HL-60/S4 treated with phorbol 12-myristate 13-acetate at 8.2 ng/mL for 4 days and 3 days (cell line): ENCODE measurements around the gene ARHGAP20.

ENCODE experiments used
- in situ Hi-C: fragments of 300-500 bp; cut with MboI; formaldehyde crosslinking; loops from 2 replicates; pipeline ENCODE4 v1.15.0; 2022; ENCODE audit warnings: low sequenced_read_pairs

Gene ARHGAP20

DNA sequence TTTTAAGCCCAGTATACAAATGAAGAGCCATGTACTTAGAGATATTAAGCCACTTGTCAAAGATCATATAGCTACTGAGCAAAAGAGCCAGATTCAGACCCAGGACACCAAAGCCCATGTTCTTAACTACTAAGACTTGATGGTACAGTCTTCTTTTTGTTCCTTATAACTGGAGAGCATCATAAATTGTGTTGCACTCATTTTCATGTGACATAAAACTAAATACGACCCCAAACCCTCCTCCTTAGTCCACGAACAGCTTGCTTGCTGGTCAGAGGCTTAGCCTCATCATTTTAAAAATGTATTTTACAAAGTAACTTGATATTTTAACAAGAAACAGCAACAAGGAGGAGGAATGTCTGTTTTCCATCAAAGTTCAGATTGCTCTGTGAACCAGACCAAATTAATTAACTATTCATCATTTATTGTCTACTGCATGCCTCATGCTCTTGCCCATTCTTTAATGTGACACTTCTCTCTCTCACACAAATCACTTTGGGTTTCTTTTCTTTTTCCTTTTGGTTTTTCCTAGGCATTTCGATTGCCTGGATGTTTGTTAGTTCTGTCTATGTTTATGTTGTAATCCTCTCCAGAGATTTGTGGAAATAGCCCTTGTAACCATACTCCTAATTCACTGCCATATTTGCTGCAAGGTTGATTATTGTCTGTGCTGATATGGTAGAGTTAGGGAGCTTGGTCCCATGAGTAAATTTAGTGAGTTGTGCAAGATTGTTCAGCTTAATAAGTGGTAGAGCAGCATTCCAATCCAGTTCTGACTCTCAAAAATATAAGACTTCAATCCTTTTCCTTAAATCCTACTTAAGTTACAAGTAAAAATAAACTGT lies 8.4 kb upstream of the ARHGAP20 start:
- in situ Hi-C loops: no loop called here

DNA sequence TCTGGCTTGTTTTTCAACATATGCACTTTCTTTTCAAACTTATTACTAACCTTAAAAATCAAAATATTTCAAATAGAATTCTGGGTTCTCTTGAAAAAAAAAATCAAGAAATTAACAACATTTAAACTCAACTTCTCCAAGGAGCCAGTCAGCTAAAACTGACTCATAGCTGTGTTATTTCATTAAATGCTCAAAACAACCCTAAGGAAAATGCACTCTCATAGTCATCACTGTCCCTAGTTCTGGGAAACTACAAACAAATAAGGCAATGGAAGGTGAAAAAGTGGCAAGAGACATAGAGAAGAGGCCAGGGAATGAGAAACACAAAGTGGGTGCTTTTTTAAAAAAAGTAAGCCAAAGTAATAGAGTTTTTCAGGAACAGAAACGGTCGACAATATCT lies 4.1 kb upstream of the ARHGAP20 start:
- in situ Hi-C loops: no loop called here

DNA sequence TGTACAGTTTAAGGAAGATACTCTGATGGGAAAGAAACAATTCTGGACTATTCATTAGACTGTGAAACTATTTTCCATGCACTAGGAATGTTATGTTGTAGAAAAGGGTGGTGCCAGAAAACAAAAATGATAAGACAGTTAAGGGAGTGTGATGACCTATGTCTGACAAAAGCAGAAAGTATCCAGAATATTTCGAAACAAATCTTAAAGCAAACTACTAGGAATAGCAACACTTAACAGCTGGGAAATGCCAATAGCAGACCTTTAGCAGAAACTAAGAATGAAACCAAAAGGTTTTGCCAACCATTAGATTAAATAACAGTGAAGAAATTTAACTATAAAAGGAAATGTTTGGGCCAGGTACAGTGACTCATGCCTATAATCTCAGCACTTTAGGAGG lies 3.3 kb upstream of the ARHGAP20 start:
- in situ Hi-C loops: no loop called here

DNA sequence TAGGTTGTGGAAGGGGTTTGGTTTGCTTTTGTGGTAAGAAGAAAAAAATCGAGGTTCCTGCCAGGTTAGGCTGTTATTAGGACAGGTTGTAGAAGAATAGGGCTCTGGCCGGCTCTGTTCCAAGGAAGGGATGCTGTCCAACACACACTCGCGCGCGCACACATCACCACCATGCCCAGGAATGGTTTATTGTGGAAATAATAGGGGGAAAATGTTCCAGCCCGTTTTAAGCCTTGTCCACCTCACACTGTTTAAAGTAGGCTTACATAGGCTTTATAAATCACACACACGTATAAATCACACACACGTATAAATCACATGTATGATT lies 1.2 kb upstream of the ARHGAP20 start:
- in situ Hi-C loops: no loop called here

- in situ Hi-C loops: no loop called here
Observed at GRCh38 chr11:110712659-110713448, 617 bp upstream of the ARHGAP20 start.

DNA sequence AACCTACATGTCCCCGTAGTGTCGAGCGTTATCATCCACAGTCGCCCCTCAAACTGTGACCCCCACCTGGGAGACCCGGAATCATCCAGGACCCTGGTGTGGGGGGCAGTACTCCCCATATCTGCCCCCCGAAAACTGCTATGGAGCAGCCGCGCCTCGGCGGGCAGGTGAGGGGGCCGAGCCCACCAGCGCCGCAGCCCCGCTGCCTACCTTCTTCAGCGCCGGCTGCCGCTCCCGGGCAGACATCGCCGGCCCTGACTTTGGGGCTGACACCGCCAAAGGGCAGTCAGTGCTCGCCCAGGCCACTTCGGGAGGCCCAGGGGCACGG lies 825 bp downstream of the ARHGAP20 start:
- in situ Hi-C loops: no loop called here

GRCh38 chr11:110710628-110711381 lies 1.4 kb downstream of the ARHGAP20 start:
- in situ Hi-C loops: no loop called here

DNA sequence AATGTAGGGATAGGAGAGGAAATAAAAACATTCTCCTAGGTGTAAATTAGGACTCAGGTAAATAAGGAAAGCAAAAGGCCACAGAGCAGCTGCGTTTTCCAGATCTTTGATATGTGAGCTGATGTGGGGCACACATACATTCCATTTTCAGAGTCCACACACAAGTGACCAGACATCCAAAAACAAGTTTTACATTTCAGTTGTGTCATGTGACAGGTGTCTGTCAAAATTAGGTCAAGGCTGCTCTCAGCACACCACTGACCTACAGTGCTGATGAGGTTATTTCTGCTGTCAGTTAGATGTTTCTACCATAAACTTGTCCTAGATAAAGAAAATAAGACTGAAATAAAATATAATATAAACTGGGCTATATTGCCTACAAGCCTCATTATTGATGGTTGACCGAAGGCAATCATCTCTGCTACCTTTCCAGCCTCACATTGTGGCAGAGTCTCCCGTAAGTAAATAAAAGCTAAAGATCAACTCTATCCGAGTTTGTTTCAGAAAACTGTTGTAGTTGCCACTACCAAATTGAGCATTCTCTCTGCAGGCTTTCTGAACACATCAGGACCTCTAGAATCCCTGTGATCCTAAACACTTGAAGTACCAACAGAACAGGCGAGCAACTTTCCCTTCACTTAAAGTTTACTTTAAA lies 7.9 kb downstream of the ARHGAP20 start:
- in situ Hi-C loops: no loop called here

GRCh38 chr11:110691926-110692325 lies 20.3 kb downstream of the ARHGAP20 start:
- in situ Hi-C loops: no loop called here

- in situ Hi-C loops: no loop called here
Observed at GRCh38 chr11:110689306-110689705, 22.9 kb downstream of the ARHGAP20 start.

DNA sequence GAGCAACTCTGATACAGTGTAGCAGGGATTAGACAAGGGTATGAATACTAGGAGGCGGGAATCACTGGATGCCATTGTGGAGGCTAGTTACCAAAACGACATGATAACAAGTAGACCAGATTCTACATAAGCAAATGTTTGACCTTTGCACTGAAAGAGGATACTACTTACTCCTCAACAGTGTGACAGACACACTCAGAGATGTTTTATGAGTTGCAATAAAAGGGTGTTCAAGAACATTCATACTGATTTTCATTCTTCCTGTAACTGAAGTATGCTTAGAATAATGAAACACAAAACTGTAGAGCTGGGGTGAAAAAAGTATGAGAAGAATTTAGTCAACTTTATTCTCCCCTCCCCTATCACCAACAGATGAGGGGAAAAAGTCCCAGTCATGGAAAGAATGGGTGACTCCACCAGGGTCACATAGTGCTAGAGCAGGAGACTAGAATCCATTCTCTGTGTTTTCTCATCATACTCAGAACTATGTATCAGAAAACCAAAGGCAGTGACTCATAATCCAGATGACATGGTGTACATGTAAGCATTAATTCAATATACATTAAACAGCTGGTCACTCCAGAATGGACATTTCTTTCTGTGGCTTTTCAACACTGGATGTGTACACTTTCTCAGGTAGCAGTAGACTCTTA lies 32.8 kb downstream of the ARHGAP20 start:
- in situ Hi-C loops: no loop called here

- in situ Hi-C loops: no loop called here
Observed at GRCh38 chr11:110675548-110675947, 36.7 kb downstream of the ARHGAP20 start.

- in situ Hi-C loops: no loop called here
Observed at GRCh38 chr11:110665689-110666465, 46.4 kb downstream of the ARHGAP20 start.

DNA sequence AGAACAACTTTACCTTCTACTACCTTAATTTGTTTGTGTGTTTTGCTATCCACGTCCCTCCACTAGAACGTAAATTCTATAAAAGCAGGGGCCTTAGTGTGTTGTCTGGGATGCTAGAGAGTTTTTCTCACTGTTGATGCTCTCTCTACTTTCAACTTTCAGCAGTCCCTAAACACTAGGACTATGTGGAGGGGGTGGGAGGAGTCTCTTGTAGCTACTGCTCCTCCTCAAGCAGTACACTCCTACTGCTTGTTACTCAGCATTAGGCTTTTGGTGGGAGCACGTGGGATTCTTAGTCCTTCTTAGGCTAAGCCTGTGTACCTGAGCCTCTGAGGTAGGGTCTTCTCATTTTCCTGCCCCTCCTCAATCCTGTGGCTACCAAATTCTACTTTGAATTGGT lies 56.3 kb downstream of the ARHGAP20 start:
- in situ Hi-C loops: no loop called here

GRCh38 chr11:110654456-110654855 lies 57.8 kb downstream of the ARHGAP20 start:
- in situ Hi-C loops: no loop called here

DNA sequence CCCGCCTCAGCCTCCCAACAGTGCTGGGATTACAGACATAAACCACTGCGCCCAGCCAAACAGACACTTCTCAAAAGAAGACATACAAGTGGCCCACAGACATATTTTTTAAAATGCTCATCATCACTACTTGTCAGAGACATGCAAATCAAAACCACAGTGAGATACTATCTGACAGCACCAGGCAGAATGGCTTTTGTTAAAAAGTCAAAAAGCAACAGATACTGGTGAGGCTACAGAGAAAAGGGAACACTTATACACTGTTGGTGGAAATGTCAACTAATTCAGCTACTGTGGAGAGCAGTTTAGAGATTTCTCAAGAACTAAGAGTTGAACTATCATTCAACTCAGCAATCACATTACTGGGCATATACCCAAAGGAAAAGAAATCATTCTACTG lies 67.0 kb downstream of the ARHGAP20 start:
- in situ Hi-C loops: no loop called here

DNA sequence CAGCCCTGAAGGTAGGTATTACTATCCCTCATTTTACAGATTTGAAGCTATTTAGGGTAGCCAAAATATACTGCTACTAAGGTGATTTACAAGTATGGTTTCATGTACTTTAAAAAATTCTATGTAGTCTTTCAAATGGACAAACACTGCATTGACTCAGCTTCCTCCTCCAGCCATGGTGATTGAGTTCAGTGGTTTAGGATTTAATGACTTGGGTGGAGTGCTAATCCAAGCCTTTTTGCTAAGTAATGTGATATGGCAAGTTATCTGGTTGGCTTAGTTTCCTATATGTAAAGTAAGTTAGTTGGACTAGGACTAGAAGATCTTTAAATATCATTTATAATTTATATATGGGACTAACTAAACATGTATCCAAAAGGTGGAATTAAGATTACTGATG lies 77.9 kb downstream of the ARHGAP20 start:
- in situ Hi-C loops: no loop called here

GRCh38 chr11:110631551-110631950 lies 80.7 kb downstream of the ARHGAP20 start:
- in situ Hi-C loops: no loop called here

- in situ Hi-C loops: no loop called here
Observed at GRCh38 chr11:110629594-110629993, 82.6 kb downstream of the ARHGAP20 start.

- in situ Hi-C loops: no loop called here
Observed at GRCh38 chr11:110621826-110622225, 90.4 kb downstream of the ARHGAP20 start.
